HG02840 (cell line): ENCODE results near the gene KLK1.
"Not testable (repeated sequence)": the region's sequence is repeated elsewhere in the genome, so short reads cannot be mapped to it uniquely, and the experiment has no call there.

ENCODE experiments used
- ATAC-seq: cut with Tn5 transposase; IDR thresholded peaks from one replicate; pipeline ENCODE4 v1.9.1; 2021; ENCODE audit warnings: mild to moderate bottlenecking, moderate library complexity, moderate number of reproducible peaks; ENCODE audit not compliant: unreplicated experiment, low FRiP score

Gene KLK1

GRCh38 chr19:50770888-50771287 lies 52.7 kb downstream of the KLK1 start:
- no peak for ATAC-seq

- ATAC-seq, result not testable (repeated sequence)
These were observed 53.4 kb downstream of the KLK1 start, which contains the start of gene GPR32 for GRCh38 chr19:50770164-50770563. Gene GPR32, plus strand, starts transcription at chr19:50770464. Its CDS starts 137 bp downstream, at chr19:50770601.
